Measurements from ENCODE around the gene CST4. TPM values are rescaled to one million over a fixed set of nuclear protein-coding genes. Genes with fewer than 3 reads are reported as not detected.
"Not testable (repeated sequence)": the region's sequence is repeated elsewhere in the genome, so short reads cannot be mapped to it uniquely, and the experiment has no call there.

CST4 gene, protein sequence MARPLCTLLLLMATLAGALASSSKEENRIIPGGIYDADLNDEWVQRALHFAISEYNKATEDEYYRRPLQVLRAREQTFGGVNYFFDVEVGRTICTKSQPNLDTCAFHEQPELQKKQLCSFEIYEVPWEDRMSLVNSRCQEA
- total RNA-seq (2014; rRNA removed; shearing (Covaris generic)) (not detected in 2 replicates), polyA plus RNA-seq (2016; fragmentation: Nextera tagmentation; extraction: Ambion mirVana) (not detected in 2 replicates)
- long read RNA-seq, result 0 reads

GRCh38 chr20:23688684-23689398, at the start of gene CST4:
Gene CST4 (minus strand): TSS chr20:23689038. CDS start chr20:23688969, 69 bp downstream.
- H3K4me1 Mint-ChIP-seq; H3K4me2 ChIP-seq; H4K20me1 ChIP-seq (replicated peaks; ENCODE audit: insufficient read depth); H3K4me3 Mint-ChIP-seq; H3K4me1 ChIP-seq (ENCODE audit: insufficient read depth); H3K9me3 Mint-ChIP-seq; H2AFZ ChIP-seq; H3K36me3 Mint-ChIP-seq (ENCODE audit: low read depth); H3K27ac ChIP-seq (ENCODE audit: low read depth); DNase-seq (ENCODE audit: low spot score); H3K27me3 ChIP-seq (ENCODE audit: insufficient read depth); H3K4me3 ChIP-seq; H3K27ac Mint-ChIP-seq; H3K9me2 ChIP-seq (ENCODE audit: insufficient read depth); H3K36me3 ChIP-seq (ENCODE audit: insufficient read depth); H3K79me2 ChIP-seq (replicated peaks; ENCODE audit: insufficient read depth); H3F3A ChIP-seq (replicated peaks; ENCODE audit: low read depth): not testable (repeated sequence)
- ATAC-seq, result peak; percentile 70; the same call in 2 of the 3 replicates
- H3K27me3 Mint-ChIP-seq (ENCODE audit: insufficient read depth, low read depth, poor library complexity), result peaks cover 14% of the 10 kb centered on the region

DNA sequence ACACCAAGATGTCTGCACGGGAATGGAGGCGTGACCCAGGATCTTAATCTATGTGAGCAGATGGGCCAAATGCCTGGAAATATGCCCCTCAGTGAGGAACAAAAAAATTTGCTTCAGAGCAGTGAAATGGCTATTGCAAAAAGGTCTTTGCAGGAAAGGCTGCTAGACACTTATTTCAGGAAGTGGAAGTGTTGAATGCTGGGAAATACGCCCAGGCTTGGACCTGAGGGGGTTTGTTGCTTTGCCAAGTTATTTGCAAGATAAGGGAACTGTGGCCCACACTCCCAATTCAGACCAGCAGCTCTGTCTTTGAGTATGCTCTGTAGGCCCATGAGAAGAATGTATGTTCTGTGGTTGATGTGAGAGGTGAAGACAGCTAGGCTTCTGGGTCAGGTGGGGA, 46.6 kb upstream of the CST4 start:
- H3K27me3 Mint-ChIP-seq (ENCODE audit: insufficient read depth, low read depth, poor library complexity); DNase-seq (ENCODE audit: low spot score); H3K27ac ChIP-seq (ENCODE audit: low read depth); H3K9me3 Mint-ChIP-seq; H3K4me2 ChIP-seq; H3K36me3 Mint-ChIP-seq (ENCODE audit: low read depth); H3F3A ChIP-seq (replicated peaks; ENCODE audit: low read depth); H3K4me3 ChIP-seq; H3K36me3 ChIP-seq (ENCODE audit: insufficient read depth); H3K79me2 ChIP-seq (replicated peaks; ENCODE audit: insufficient read depth); H4K20me1 ChIP-seq (replicated peaks; ENCODE audit: insufficient read depth); H2AFZ ChIP-seq; H3K4me1 Mint-ChIP-seq; H3K27ac Mint-ChIP-seq; ATAC-seq; H3K4me3 Mint-ChIP-seq; H3K4me1 ChIP-seq (ENCODE audit: insufficient read depth); H3K9me2 ChIP-seq (ENCODE audit: insufficient read depth); H3K27me3 ChIP-seq (ENCODE audit: insufficient read depth): not testable (repeated sequence)

DNA sequence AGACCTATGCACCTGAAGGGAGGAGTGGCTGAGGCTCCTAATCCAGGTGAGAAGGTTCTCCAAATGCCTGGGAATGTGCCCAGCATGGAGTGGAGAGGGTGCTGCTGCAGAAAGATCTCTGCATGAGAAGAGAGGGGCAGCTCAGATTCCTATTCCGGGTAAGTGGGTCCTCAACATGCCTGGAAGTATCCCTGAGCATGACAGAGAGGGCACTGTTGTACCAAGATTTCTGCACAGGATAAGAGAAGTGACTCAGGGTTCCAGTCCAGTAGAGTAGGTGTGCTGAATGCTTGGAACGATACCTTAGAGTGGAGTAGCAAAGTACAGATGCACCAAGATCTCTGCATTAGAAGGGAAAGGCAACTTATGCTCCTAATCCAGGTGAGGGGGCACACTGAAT, 46.1 kb upstream of the CST4 start:
- not testable (repeated sequence) for H3K9me3 Mint-ChIP-seq; H3K27me3 ChIP-seq (ENCODE audit: insufficient read depth); H3K36me3 ChIP-seq (ENCODE audit: insufficient read depth); H3F3A ChIP-seq (replicated peaks; ENCODE audit: low read depth); H3K27ac ChIP-seq (ENCODE audit: low read depth); H3K9me2 ChIP-seq (ENCODE audit: insufficient read depth); H3K4me2 ChIP-seq; H3K4me3 Mint-ChIP-seq; H3K4me1 ChIP-seq (ENCODE audit: insufficient read depth); ATAC-seq; H3K79me2 ChIP-seq (replicated peaks; ENCODE audit: insufficient read depth); H3K27me3 Mint-ChIP-seq (ENCODE audit: insufficient read depth, low read depth, poor library complexity); H3K36me3 Mint-ChIP-seq (ENCODE audit: low read depth); H3K27ac Mint-ChIP-seq; H2AFZ ChIP-seq; H3K4me1 Mint-ChIP-seq; H3K4me3 ChIP-seq; DNase-seq (ENCODE audit: low spot score); H4K20me1 ChIP-seq (replicated peaks; ENCODE audit: insufficient read depth)

DNA sequence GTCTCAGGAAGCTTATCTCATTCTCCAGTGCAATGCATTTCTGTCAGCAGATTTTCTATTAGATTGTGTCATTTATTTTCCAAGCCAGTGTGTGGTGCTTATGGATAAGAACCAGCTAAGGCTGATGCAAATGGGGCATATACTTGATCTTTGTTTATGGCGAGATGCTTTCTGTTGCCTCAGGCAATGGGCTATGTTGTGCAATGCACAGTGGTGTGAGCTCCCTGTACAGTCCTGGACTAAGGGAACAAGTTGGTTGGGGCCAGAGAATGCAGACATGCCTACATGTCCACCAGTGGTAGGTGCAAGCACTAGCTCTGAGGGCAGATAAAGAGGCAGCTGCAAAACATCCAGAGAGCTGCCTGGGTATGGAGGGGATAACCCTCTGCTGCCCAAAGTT, 45.6 kb upstream of the CST4 start:
- not testable (repeated sequence) for H3F3A ChIP-seq (replicated peaks; ENCODE audit: low read depth); H3K9me2 ChIP-seq (ENCODE audit: insufficient read depth); ATAC-seq; H3K4me3 Mint-ChIP-seq; H3K36me3 ChIP-seq (ENCODE audit: insufficient read depth); H3K4me2 ChIP-seq; H3K36me3 Mint-ChIP-seq (ENCODE audit: low read depth); H3K79me2 ChIP-seq (replicated peaks; ENCODE audit: insufficient read depth); H3K9me3 Mint-ChIP-seq; H3K27ac Mint-ChIP-seq; DNase-seq (ENCODE audit: low spot score); H3K27me3 Mint-ChIP-seq (ENCODE audit: insufficient read depth, low read depth, poor library complexity); H3K4me3 ChIP-seq; H4K20me1 ChIP-seq (replicated peaks; ENCODE audit: insufficient read depth); H2AFZ ChIP-seq; H3K4me1 Mint-ChIP-seq; H3K27ac ChIP-seq (ENCODE audit: low read depth); H3K27me3 ChIP-seq (ENCODE audit: insufficient read depth); H3K4me1 ChIP-seq (ENCODE audit: insufficient read depth)

Measured in GM23338 (cell line).